NT2/D1 (cell line): ENCODE measurements around the gene C6orf52.

Experiments used
- SUZ12 ChIP-seq: IDR thresholded peaks from 2 replicates; pipeline ENCODE4 v1.6.1; 2011; ENCODE audit not compliant: insufficient read length, insufficient read depth; ENCODE audit errors: extremely low read depth
- ZNF274 ChIP-seq: IDR thresholded peaks from 2 replicates; pipeline ENCODE4 v1.6.1; 2011; ENCODE audit warnings: mild to moderate bottlenecking, low read depth, low read length

- TF ChIP-seq ZNF274, result no peak
- TF ChIP-seq SUZ12, result no peak
Measured at GRCh38 chr6:10627800-10628199, 66.6 kb downstream of the C6orf52 start.
